T-cell (primary cell): ENCODE data around the gene RNF213. TPM values are rescaled to one million over a fixed set of nuclear protein-coding genes. Genes with fewer than 3 reads are reported as not detected.
A peak's percentile ranks its signal among the peaks of the same experiment; 100 is the strongest.
"Not testable (repeated sequence)": the region's sequence is repeated elsewhere in the genome, so short reads cannot be mapped to it uniquely, and the experiment has no call there.

Experiments
- ATAC-seq, 4 experiments: fragments of 200-7000 bp in 3 of 4; fragments of 150-1000 bp in 1 of 4; cut with Tn5 transposase; replicated peaks in 1 of 4; 1 replicate in 3 of 4; 2 replicates in 1 of 4; pipeline ENCODE4 v1.10.0; 2021; ENCODE audit warnings: moderate library complexity in 3 of 4, mild to moderate bottlenecking in 2 of 4, moderate number of reproducible peaks in 1 of 4
- CTCF ChIA-PET, 2 donors: fragments of 300-600 bp; sonication (Branson Sonifier 250); formaldehyde crosslinking; loops; one replicate each; lab custom pipeline; 2022; ENCODE audit warnings: antibody characterized with exemption in 2 of 2; lab: Charles Lee
- POLR2A ChIA-PET, 2 donors: fragments of 300-600 bp; sonication (Branson Sonifier 250); formaldehyde crosslinking; loops; one replicate each; lab custom pipeline; 2022; ENCODE audit warnings: antibody characterized with exemption in 2 of 2; lab: Charles Lee
- DNase-seq, 35 experiments: peaks; one replicate each; pipeline versions ENCODE4 v3.0.0 to v3.0.0-alpha.2; 2013 to 2023
- H3K27ac ChIP-seq: one replicate; pipeline ENCODE4 v1.5.1; 2013; ENCODE audit warnings: low read length
- H3K27me3 ChIP-seq, 2 experiments: replicated peaks in 1 of 2; 1 replicate in 1 of 2; 2 replicates in 1 of 2; pipeline versions ENCODE4 v1.6.1 to v1.7.0; 2013; ENCODE audit warnings: low read length in 1 of 2, mixed read lengths in 1 of 2; ENCODE audit not compliant: control insufficient read depth in 2 of 2, insufficient read depth in 2 of 2; ENCODE audit errors: extremely low read depth in 1 of 2
- H3K36me3 ChIP-seq, 2 donors: 1 replicate in 1 of 2; 2 replicates in 1 of 2; pipeline versions ENCODE4 v1.6.1 to v1.7.0; 2013; ENCODE audit warnings: low read length in 1 of 2; ENCODE audit not compliant: control insufficient read depth in 2 of 2, insufficient read depth in 1 of 2; ENCODE audit errors: extremely low read depth in 1 of 2
- H3K4me1 ChIP-seq, 2 experiments: 1 replicate in 1 of 2; 2 replicates in 1 of 2; pipeline versions ENCODE4 v1.6.1 to v1.7.0; 2013; ENCODE audit warnings: low read length in 2 of 2, mixed read lengths in 1 of 2; ENCODE audit not compliant: insufficient read depth in 2 of 2, control insufficient read depth in 1 of 2; ENCODE audit errors: extremely low read depth in 1 of 2
- H3K4me3 ChIP-seq, 2 donors: 1 replicate in 1 of 2; 2 replicates in 1 of 2; pipeline versions ENCODE4 v1.5.1 to v1.7.0; 2013; ENCODE audit warnings: mild to moderate bottlenecking in 2 of 2, low read length in 1 of 2, moderate library complexity in 1 of 2; ENCODE audit not compliant: control insufficient read depth in 1 of 2; ENCODE audit errors: extremely low read depth in 1 of 2
- H3K9me3 ChIP-seq: 2 replicates; pipeline ENCODE4 v1.7.0; 2013
- H3K27ac Mint-ChIP-seq, 2 donors: one replicate each; pipeline ENCODE4 v1.8.0; 2020 to 2021; ENCODE audit warnings: mild to moderate bottlenecking in 2 of 2, mixed read lengths in 2 of 2
- H3K27me3 Mint-ChIP-seq, 2 donors: one replicate each; pipeline ENCODE4 v1.8.0; 2021 to 2022; ENCODE audit warnings: mixed read lengths in 2 of 2
- H3K36me3 Mint-ChIP-seq: one replicate; pipeline ENCODE4 v1.8.0; 2021; ENCODE audit warnings: mixed read lengths
- H3K4me1 Mint-ChIP-seq, 3 donors: one replicate each; pipeline ENCODE4 v1.8.0; 2020 to 2022; ENCODE audit warnings: mixed read lengths in 3 of 3, mild to moderate bottlenecking in 1 of 3
- H3K4me3 Mint-ChIP-seq, 3 donors: one replicate each; pipeline ENCODE4 v1.8.0; 2020 to 2022; ENCODE audit warnings: mild to moderate bottlenecking in 3 of 3, mixed read lengths in 3 of 3, moderate library complexity in 3 of 3
- H3K9me3 Mint-ChIP-seq, 3 donors: one replicate each; pipeline ENCODE4 v1.8.0; 2020 to 2022; ENCODE audit warnings: mixed read lengths in 3 of 3
- WGBS: methylation state at CpG from one replicate; pipeline ENCODE4 v1.1.5; 2013; ENCODE audit warnings: missing lambda C conversion rate; ENCODE audit not compliant: insufficient coverage; 5-methylcytosine and 5-hydroxymethylcytosine counted together
- total RNA-seq, 35 experiments: library from RNA in 6 of 35; stranded (reverse) in 6 of 35; fragments of 120-200 nt in 1 of 35; gene quantifications; one replicate each; pipeline versions ENCODE4 v1.2.1 to v1.2.4 and lab custom pipeline; 2013 to 2026

The RNF213 gene
- total RNA-seq, 5 donors from 2014 or later (not counting 1 experiment from before 2014, with no cell fraction given), result 433 to 628 (median 590) TPM

DNA sequence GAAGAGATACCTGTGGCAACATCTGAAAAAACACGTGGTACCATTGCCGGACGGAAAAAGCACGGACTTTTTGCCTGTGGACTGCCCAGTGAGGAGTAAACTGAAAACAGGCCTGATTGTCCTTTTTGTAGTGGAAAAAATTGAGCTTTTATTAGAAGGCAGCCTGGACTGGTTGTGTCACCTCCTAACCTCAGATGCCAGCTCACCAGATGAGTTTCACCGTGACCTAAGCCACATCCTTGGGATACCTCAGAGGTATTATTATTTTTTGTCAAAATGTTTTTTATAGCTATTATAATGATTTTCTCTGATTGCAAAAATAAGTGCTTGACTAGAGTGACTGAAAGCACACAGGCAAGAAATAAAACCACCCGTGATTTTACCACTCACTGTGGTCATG lies 34.9 kb downstream of the RNF213 start:
- Mint-ChIP-seq H3K27ac (no peak overlapping the region), H3K4me1 (peaks cover 0 to 13% (median 12%) of the 10 kb centered on the region in 3 donors), H3K27me3 (no peaks in the 10 kb centered on the region), H3K4me3 (no peak overlapping the region), H3K36me3 (peaks cover 63% of the 10 kb centered on the region), H3K9me3 (peaks cover 0 to 3% (median 0%) of the 10 kb centered on the region in 3 donors)
- ChIA-PET CTCF (no interaction called here), POLR2A (interaction anchor here in 1 of 2 donors (0.6 kb wide), 1 partner anchor 30 kb away, joined by 3 read pairs; no protein-coding TSS in a partner anchor)
- peaks cover 0 to 3% of the 10 kb centered on the region in 2 experiments for H3K4me1 ChIP-seq
- H3K27me3 ChIP-seq, result no peaks in the 10 kb centered on the region
- no peak overlapping the region for H3K4me3 ChIP-seq
- DNase-seq, result no peak
- peaks cover 28 to 96% of the 10 kb centered on the region in 2 donors for H3K36me3 ChIP-seq
- no peak overlapping the region for H3K27ac ChIP-seq
- no peaks in the 10 kb centered on the region for H3K9me3 ChIP-seq
- 100% methylated on average over 1 of the region's 6 CpGs for WGBS
- ATAC-seq, result no peak

DNA sequence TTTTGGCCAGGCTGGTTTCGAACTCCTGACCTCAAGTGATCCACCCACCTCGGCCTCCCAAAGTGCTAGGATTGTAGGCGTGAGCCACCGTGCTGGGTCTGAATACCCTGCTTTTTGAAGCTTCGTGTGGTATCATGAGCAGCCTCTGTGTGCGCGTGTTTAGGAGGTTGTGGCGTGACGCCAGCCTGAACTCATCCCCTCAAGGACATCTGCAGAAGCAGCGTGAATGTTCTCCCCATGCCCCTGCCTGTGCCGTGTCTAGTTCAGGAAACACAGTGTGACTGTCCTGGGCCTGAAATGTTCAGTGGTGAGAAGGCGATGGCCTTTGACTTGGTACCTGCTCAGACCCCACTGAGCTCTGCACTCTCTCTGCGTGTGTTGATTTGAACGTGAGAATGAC lies 35.6 kb downstream of the RNF213 start:
- Mint-ChIP-seq H3K4me1 (peaks cover 0 to 14% (median 14%) of the 10 kb centered on the region in 3 donors), H3K36me3 (peaks cover 67% of the 10 kb centered on the region), H3K27me3 (no peaks in the 10 kb centered on the region), H3K4me3 (no peak overlapping the region), H3K9me3 (peaks cover 0 to 3% (median 0%) of the 10 kb centered on the region in 3 donors), H3K27ac (no peak overlapping the region)
- peaks cover 28 to 96% of the 10 kb centered on the region in 2 donors for H3K36me3 ChIP-seq
- H3K27ac ChIP-seq, result no peak overlapping the region
- POLR2A ChIA-PET, result interaction anchor here in 1 of 2 donors (0.6 kb wide), 1 partner anchor 31 kb away, joined by 3 read pairs; no protein-coding TSS in a partner anchor
- no peaks in the 10 kb centered on the region for H3K27me3 ChIP-seq
- WGBS, result 90% methylated on average over 12 of the region's 14 CpGs
- DNase-seq, result no peak
- H3K9me3 ChIP-seq, result no peaks in the 10 kb centered on the region
- H3K4me1 ChIP-seq, result peaks cover 0 to 3% of the 10 kb centered on the region in 2 experiments
- ATAC-seq, result no peak
- CTCF ChIA-PET, result no interaction called here
- H3K4me3 ChIP-seq, result no peak overlapping the region

DNA sequence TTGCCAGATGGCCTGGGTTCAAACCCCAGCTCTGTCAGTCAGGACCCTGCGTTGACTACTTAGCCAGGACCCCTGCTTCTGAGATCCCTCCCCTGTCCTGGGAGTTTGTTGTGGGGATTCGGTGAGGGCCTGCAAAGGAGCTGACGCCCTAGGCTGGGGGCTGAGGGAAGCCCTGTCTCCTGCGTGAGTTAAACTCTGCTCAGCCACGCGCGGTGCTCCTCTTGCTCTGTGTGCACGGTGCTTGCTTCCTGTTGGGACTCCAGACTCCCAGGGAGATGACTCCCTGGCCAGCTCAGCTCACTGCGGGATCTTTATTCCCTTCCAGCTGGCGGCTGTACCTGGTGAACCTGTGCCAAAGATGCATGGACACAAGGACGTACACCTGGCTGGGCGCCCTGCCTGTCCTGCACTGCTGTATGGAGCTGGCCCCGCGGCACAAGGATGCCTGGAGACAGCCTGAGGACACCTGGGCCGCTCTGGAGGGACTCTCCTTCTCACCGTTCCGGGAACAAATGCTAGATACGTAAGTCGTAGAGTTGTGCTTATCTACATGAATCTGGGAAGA lies 37.4 kb downstream of the RNF213 start:
- no peak overlapping the region for H3K4me3 ChIP-seq
- WGBS, result 98% methylated on average over 19 of the region's 19 CpGs
- ATAC-seq, result no peak
- no peak overlapping the region for H3K4me3 Mint-ChIP-seq
- H3K9me3 Mint-ChIP-seq, result peaks cover 0 to 11% (median 0%) of the 10 kb centered on the region in 3 donors
- POLR2A ChIA-PET, result no interaction called here
- H3K36me3 Mint-ChIP-seq, result peaks cover 71% of the 10 kb centered on the region
- H3K36me3 ChIP-seq, result peaks cover 33 to 94% of the 10 kb centered on the region in 2 donors
- no peaks in the 10 kb centered on the region for H3K9me3 ChIP-seq
- H3K27me3 ChIP-seq, result no peaks in the 10 kb centered on the region
- H3K27me3 Mint-ChIP-seq, result no peaks in the 10 kb centered on the region
- H3K4me1 ChIP-seq, result peaks cover 0 to 3% of the 10 kb centered on the region in 2 experiments
- H3K27ac Mint-ChIP-seq, result no peak overlapping the region
- DNase-seq, result no peak
- CTCF ChIA-PET, result no interaction called here
- H3K27ac ChIP-seq, result no peak overlapping the region
- peaks cover 0 to 14% (median 11%) of the 10 kb centered on the region in 3 donors for H3K4me1 Mint-ChIP-seq

DNA sequence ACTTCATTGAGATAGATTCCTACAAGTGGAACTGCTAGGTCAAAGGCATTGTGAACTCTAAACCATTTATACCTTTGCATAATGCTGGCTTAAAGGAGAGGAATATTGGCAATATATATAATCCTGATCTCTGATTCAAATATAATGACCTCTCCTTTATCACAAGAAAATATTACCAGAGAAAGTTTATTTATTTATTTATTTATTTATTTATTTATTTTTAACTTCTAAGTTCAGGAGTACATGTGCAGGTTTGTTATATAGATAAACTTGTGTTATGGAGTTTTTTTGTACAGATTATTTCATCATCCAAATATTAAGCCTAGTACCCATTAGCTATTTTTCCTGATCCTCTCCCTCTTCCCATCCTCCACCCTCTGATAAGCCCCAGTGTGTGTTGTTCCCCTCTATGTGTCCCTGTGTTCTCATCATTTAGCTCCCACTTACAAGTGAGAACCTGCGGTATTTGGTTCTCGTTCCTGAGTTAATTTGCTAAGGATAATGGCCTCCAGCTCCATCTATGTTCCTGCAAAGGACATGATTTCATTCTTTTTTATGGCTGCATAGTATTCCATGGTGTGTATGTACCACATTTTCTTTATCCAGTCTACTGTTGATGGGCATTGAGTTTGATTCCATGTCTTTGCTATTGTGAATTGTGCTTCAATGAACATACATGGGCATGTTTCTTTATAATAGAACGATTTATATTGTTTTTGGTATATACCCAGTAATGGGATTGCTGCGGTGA lies 38.9 kb downstream of the RNF213 start:
- DNase-seq, H3K27me3 Mint-ChIP-seq, POLR2A ChIA-PET, ATAC-seq, H3K4me3 Mint-ChIP-seq, CTCF ChIA-PET, H3K27ac Mint-ChIP-seq, H3K4me1 ChIP-seq, H3K4me3 ChIP-seq, H3K27me3 ChIP-seq, H3K9me3 ChIP-seq, H3K27ac ChIP-seq: not testable (repeated sequence)
- WGBS, result 100% methylated on average over 1 of the region's 4 CpGs
- H3K36me3 Mint-ChIP-seq, result peaks cover 75% of the 10 kb centered on the region
- H3K36me3 ChIP-seq, result peaks cover 25 to 95% of the 10 kb centered on the region in 2 donors
- peaks cover 0 to 10% (median 5%) of the 10 kb centered on the region in 3 donors for H3K4me1 Mint-ChIP-seq
- peaks cover 0 to 11% (median 2%) of the 10 kb centered on the region in 3 donors for H3K9me3 Mint-ChIP-seq

DNA sequence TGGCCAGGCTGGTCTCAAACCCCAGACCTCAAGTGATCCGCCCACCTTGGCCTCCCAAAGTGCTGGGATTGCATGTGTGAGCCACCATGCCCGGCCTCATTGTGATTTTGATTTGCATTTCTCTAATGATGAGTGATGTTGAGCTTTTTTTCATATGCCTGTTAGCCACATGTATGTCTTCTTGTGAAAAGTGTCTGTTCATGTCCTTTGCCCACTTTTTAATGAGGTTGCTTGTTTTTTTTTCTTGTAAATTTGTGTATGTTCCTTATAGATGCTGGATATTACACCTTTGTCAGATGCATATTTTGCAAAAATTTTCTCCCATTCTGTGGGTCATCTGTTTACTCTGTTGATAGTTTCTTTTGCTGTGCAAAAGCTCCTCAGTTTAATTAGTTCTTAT lies 40.1 kb downstream of the RNF213 start:
- H3K4me1 ChIP-seq, H3K27me3 ChIP-seq, POLR2A ChIA-PET, CTCF ChIA-PET, H3K27ac ChIP-seq, H3K4me3 ChIP-seq, DNase-seq, H3K27me3 Mint-ChIP-seq, ATAC-seq, H3K4me1 Mint-ChIP-seq, H3K9me3 ChIP-seq, H3K4me3 Mint-ChIP-seq: not testable (repeated sequence)
- H3K36me3 ChIP-seq, result peaks cover 16 to 94% of the 10 kb centered on the region in 2 donors
- H3K9me3 Mint-ChIP-seq, result peaks cover 0 to 14% (median 2%) of the 10 kb centered on the region in 3 donors
- peak overlapping the region in 1 of 2 donors; percentile 39 for H3K27ac Mint-ChIP-seq
- peaks cover 72% of the 10 kb centered on the region for H3K36me3 Mint-ChIP-seq
- 83% methylated on average over 1 of the region's 2 CpGs for WGBS

DNA sequence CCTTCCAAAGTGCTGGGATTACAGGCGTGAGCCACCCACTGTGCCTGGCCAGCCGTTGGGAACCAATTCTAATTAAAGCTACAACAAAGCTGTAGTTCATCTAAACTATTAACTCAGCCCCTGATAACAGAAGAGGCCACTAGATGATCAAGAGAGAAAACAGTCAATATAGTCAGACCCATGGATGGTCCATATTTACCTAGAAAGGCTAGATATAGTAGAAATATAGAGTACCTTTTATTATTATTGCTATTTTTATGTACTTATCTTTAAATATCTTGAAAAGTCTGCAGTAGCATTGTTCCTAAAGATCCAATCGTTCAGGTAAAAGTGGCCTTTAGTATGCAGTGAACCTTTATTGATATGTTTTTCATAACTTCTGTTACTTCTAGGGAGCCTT lies 43.2 kb downstream of the RNF213 start:
- Histone ChIP-seq H3K27me3 (no peaks in the 10 kb centered on the region), H3K4me1 (no peaks in the 10 kb centered on the region), H3K9me3 (no peaks in the 10 kb centered on the region), H3K36me3 (peaks cover 7 to 91% of the 10 kb centered on the region in 2 donors), H3K4me3 (no peak overlapping the region), H3K27ac (no peak overlapping the region)
- ATAC-seq (no peak), DNase-seq (no peak)
- Mint-ChIP-seq H3K36me3 (peaks cover 76% of the 10 kb centered on the region), H3K4me3 (no peak overlapping the region), H3K27ac (no peak overlapping the region), H3K4me1 (peaks cover 6 to 9% (median 8%) of the 10 kb centered on the region in 3 donors), H3K9me3 (peaks cover 0 to 14% (median 2%) of the 10 kb centered on the region in 3 donors), H3K27me3 (no peaks in the 10 kb centered on the region)
- ChIA-PET CTCF (no interaction called here), POLR2A (interaction anchor here in 1 of 2 donors (0.7 kb wide), 1 partner anchor 1621 kb away, joined by 3 read pairs; no protein-coding TSS in a partner anchor)
- 100% methylated on average over 2 of the region's 3 CpGs for WGBS
